NT2/D1 (cell line): ENCODE measurements around the gene POM121L2.

ENCODE experiments used
- YY1 ChIP-seq: IDR thresholded peaks from 2 replicates; pipeline ENCODE4 v1.6.1; 2011; ENCODE audit not compliant: insufficient read length, insufficient read depth
- ZNF274 ChIP-seq: IDR thresholded peaks from 2 replicates; pipeline ENCODE4 v1.6.1; 2011; ENCODE audit warnings: mild to moderate bottlenecking, low read depth, low read length

GRCh38 chr6:27321901-27322300 is 9.8 kb upstream of the POM121L2 start:
- TF ChIP-seq YY1 (no peak), ZNF274 (no peak)
